Endometrium (tissue), 2 donors: ENCODE data around the gene PPP6R2.
"Not testable (repeated sequence)": the region's sequence is repeated elsewhere in the genome, so short reads cannot be mapped to it uniquely, and the experiment has no call there.

Source experiments
- FAIRE-seq: peaks from 2 replicates; lab custom pipeline; 2012; peaks lifted over from hg19 to GRCh38; lab: Jason Lieb, UNC
- donor health status: control.
- donor health status: control.

Gene PPP6R2

DNA sequence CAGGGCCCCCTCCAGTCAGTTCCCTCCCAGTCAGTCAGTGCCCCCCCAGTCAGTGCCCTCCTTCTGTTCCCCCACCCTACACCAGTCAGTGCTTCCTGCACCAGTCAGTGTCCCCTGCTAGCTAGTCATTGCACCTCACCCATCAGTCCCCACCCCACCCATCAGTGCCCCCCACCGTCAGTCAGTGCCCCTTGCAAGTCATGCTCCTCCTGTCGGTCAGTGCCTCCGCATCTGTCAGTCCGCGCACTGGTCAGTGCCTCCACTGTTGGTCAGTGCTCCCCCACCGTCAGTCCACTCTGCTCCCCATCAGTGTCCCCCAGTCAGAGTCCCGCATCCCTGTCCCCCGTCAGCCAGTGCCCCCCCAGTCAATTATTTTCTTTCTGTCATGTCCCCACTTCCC lies 3.3 kb downstream of the PPP6R2 start:
- FAIRE-seq = no peak

DNA sequence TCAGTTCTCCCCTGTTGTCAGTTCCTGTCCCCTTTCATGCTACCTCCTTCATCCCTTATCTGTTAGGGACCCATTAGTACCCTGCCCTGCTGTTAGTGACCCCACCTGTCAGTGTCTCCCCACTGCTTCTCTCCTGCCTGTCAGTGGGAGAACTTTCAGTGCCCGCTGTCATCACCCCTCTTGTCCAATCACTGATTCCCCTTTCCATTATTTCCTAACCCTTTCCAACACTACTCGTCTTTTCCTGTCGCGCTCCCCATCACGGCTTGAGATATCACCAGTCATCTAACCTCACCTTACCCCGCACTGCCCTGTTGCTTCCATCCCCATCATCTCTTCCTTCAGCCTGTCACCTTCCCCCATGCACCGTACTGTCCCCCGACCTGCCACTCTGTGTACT lies 4.0 kb downstream of the PPP6R2 start:
- FAIRE-seq = no peak

DNA sequence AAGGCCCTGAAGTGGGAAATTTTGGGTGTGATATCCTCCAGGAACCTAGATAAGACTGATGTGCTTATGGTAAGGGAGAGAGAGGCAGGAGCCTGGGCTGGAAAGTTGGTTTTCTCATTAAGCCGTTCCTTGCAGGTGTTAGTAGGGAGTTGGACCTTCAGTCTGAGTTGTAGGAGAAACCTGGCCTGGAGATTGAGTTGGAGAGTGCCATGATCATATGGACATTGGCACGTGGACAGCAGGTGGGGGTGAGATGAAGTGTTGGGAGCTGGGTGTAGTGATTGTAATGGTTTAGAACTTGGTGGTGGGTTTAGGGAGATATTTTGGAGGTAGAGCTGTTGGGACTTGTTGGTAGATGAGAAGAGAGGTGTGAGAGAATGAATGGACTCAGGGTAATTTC lies 4.9 kb downstream of the PPP6R2 start:
- FAIRE-seq = no peak

DNA sequence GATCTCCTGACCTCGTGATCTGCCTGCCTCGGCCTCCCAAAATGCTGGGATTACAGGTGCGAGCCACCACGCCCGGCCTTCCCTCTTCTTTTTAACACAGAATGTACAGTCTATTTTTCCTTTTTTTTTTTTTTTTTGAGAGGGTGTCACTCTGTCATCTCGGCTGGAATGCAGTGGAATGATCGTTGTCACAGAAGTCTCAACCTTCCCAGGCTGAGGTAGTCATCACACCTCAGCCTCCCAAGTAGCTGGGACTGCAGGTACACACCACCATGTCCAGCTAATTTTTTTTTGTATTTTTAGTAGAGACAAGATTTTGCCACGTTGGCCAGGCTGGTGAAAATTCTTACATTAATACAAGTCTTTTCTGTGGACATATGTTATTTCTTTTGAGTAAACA lies 13.1 kb downstream of the PPP6R2 start:
- no peak for FAIRE-seq

DNA sequence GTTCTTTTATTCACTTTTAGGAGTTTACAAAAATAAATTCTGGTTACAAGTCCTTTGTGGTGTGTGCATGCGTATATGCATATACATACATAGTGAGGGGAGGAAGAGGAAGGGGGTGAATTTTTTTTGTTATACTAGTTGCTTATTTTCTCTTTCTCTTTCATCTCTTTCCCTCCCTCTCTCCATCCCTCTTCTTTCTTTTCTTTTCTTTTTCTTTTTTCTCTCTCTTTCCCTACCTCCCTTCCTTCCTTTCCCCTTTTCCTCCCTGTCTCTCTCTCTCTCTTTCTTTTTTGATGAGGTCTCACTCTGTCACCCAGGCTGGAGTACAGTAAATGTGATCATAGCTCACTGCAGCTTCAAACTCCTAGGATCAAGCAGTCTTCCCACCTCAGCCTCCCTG lies 14.1 kb downstream of the PPP6R2 start:
- no peak for FAIRE-seq

DNA sequence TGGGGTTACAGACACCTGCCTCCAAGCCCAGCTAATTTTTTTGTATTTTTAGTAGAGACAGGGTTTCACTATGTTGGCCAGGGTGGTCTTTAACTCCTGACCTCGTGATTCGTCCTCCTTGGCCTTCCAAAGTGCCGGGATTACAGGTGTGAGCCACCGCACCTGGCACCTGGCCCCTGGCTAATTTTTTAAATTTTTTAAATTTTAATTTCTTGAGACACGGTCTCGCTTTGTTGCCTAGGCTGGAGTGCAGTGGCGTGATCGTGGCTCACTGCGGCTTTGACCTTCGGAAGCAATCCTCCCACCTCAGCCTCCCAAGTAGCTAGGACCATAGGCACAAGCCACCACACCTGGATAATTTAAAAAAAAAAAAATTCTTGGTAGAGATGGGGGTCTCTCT lies 14.6 kb downstream of the PPP6R2 start:
- FAIRE-seq = no peak

DNA sequence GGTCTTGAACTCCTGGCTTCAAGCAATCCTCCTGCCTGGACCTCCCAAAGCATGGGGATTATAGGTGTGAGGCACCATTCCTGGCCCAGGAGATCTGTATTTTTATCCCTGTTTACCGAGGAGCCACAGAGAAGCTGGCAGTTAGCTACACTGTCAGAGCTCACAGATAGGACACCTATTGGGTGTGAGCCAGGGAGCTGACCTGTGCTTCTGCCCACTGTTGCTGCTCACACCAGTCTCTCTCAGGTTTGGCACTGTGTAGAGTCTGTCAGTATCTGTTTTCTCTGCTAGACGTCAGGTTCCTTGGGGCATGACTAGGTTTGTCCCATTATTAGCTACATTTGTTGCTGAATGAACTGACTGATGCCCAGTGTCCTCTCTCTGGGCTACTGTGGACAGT lies 17.5 kb downstream of the PPP6R2 start:
- no peak for FAIRE-seq

DNA sequence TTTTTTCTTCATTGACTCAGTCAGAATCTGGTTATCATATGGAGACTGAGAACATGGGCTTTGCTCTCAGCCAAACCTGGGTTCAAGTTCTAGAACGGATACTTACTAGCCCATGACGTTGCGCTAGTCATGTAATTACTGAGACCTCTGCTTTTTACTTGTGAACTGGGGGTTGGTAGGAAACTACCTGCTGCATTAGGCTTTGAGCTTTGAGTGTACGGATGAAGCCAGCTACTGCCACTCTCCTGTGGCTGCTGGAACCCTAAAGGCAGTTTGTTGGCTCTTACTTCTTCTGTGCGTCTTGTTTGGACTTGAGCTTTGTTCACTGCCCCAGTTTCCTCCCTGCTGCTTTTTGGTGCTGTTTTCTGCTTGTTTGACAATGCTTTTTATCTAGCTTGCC lies 18.1 kb downstream of the PPP6R2 start:
- FAIRE-seq = no peak

DNA sequence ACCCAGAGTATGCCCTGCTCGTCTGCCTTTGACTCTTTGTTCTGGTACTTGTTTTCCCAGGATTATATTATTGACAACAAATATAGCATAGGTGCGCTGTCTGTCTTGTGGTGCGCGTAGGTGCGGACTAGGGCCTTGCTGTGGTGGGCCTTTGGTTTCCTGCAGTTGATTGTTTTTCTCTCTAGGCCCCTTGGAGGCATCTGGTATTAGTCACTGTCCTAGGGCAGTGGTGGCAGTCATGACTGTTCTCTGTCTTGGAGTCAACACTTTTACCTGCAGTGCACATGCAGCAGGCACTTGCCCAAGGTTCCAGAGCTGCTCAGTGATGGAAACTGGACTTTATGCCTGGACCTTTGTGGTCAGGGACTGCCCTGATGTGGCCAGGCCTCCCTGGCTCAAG lies 18.6 kb downstream of the PPP6R2 start:
- FAIRE-seq = no peak

DNA sequence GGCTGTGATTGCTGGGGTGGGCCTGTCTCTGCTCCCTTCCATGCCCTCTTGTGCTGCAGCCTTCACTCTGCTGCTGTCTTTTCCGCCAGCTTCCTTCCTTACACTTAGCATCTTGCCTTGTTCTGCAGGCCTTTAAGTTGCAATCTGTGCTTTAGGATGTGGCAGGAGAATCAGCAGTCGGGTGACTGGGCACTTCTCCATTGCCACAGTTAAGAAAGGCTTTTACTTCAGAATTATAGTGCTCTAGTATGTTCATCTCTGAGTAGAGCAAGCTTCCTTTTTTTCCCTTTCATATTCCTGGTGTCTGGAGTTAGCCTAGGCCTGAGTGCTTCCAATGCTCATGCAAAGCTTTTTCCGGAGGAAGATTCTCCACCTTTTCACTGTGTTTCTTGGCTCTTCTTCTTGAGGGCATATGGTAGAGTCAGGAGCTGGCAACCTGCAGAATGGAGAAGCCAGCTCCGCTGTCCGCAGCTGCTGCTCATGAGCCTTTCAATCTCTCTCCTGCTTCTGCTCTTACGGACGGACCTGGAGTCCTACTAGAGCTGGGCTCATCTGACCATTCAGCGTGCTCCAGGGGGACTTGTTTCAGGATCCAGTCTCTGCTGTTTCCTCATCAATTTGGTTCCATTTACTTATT lies 20.2 kb downstream of the PPP6R2 start:
- no peak for FAIRE-seq

DNA sequence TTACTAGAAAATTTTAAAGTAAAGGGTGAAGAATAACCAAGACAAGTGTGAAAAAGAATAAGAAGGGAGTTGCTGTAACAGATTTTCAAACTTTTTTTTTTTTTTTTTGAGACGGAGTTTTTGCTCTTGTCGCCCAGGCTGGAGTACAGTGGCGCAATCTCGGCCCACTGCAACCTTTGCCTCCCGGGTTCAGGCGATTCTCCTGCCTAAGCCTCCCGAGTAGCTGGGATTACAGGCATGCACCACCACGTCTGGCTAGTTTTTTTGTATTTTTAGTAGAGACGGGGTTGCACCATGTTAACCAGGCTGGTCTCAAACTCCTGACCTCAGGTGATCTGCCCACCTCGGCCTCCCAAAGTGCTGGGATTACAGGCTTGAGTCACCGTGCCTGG lies 20.7 kb downstream of the PPP6R2 start:
- not testable (repeated sequence) for FAIRE-seq

DNA sequence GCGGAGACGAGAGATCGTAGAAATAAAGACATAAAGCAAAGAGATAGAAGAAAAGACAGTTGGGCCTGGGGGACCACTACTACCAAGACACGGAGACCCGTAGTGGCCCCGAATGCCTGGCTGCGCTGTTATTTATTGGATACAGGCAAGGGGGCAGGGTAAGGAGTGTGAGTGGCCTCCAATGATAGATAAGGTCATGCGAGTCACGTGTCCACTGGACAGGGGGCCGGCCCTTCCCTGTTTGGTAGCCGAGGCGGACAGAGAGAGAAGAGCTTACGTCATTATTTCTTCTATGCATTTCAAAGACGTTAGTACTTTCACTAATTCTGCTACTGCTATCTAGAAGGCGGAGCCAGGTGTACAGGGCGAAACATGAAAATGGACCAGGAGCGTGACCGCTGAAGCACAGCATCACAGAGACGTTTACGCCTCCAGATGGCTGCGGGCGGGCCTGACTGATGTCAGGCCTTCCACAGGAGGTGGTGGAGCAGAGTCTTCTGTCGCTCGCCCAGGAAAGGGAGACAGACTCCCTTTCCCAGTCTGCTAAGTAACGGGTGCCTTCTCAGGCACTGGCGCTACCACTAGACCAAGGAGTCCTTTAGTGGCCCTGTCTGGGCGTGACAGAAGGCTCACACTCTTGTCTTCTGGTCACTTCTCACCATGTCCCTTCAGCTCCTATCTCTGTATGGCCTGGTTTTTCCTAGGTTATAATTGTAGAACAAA lies 24.8 kb downstream of the PPP6R2 start:
- FAIRE-seq = no peak

DNA sequence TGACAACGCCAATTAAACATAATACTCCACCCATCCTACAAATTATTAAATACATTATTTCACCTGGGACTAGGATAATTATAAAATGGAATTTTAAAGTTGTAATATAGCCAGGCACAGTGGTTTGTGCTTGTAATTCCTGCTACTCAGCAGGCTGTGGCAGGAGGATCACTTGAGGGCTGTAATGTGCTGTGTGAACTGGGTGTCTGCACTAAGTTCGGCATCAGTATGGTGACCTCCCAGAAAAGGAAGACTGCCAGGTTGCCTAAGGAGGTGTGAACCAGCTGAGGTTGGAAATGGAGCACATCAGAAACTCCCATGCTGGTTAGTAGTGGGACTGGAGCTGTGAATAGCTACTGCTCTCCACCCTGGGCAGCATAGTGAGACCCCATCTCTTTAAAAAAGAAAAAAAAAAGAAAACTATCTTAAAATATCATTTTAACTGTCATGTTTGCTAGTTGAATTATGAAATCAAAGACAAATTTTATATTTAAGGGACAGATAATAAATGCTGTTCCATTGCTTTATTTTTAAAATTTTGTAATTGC lies 28.0 kb downstream of the PPP6R2 start:
- no peak for FAIRE-seq

DNA sequence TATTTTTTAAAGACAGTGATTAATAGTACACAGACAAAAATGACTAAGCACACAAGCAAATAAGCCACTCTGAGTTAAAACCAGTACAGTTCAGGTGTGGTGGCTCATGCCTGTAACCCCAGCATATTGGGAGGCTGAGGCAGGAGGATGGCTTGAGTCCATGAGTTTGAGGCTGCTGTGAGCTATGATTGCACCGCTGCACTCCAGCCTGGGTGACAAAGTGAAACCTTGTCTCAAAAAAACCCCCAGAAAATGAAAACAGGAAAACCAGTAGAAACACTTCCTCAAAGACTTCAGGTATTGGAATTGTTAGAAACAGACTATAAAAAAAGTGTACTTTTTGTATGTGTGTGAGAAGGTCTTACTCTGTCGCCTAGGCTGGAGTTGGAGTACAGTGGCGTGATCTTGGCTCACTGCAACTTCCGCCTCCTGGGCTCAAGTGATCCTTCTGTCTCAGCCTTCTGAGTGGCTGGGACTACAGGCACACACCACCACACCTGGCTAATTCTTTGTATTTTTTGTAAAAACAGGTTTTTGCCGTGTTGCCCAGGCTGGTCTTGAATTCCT lies 33.0 kb downstream of the PPP6R2 start:
- FAIRE-seq = no peak

DNA sequence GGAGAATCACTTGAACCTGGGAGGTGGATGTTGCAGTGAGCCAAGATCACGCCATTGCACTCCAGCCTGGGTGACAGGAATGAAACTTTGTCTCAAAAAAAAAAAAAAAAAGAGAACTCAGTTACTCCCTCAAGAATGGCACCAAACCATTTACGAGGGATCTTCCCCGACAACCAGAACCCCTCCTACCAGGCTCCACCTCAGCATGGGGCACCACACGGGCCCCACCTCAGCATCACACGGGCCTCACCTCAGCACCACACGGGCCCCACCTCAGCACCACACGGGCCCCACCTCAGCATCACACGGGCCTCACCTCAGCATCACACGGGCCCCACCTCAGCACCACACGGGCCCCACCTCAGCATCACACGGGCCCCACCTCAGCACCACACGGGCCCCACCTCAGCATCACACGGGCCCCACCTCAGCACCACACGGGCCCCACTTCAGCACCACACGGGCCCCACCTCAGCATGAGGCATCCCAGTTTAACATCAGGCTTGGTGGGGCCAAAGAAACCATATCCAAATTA lies 38.0 kb downstream of the PPP6R2 start:
- not testable (repeated sequence) for FAIRE-seq

DNA sequence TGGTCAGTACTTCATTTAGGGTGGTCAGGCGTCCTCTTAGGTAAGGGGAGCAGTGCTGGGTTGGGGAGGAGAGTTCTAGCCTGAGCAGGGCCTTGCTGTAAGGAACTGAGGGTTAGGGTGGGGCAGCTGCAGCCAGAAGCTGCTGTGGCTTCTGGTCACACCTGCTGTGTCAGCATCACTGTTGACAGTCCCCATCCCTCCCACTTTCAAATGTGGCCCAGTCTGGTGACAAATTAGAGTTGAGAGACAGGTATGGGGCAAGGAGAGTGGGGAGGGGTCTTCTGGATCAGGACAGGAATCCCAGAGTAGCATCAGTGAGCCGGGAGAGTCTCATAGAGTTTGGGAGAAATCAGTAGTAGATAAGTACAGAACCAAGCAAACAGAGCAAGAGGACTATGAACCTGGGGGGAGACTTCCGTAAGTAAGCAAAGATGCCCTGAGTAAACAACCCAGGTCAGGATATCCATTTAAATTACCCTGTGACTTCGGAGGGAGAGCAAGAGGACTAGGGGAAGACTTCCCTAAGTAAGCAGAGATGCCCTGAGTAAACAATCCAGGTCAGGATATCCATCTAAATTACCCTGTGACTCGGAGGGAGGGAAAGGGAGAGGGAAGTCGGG lies 53.7 kb downstream of the PPP6R2 start:
- FAIRE-seq = no peak

DNA sequence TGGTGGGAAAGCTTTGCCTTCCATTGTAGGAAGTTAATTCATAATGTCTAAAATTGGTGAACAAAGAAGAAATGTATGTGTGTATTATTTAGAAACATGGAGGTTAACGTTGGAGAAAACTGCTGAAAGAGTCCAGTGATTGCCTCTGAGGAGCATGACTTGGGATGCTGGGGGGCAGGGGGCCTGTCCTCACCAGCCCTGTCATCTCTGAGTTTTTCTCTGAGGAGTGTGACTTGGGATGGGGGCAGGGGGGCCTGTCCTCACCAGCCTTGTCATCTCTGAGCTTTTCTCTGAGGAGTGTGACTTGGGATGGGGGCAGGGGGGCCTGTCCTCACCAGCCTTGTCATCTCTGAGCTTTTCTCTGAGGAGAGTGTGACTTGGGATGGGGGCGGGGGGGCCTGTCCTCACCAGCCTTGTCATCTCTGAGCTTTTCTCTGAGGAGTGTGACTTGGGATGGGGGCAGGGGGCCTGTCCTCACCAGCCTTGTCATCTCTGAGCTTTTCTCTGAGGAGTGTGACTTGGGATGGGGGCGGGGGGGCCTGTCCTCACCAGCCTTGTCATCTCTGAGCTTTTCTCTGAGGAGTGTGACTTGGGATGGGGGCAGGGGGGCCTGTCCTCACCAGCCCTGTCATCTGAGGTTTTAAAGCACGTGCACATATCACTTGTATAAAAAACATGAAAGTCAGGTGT lies 54.4 kb downstream of the PPP6R2 start:
- not testable (repeated sequence) for FAIRE-seq

DNA sequence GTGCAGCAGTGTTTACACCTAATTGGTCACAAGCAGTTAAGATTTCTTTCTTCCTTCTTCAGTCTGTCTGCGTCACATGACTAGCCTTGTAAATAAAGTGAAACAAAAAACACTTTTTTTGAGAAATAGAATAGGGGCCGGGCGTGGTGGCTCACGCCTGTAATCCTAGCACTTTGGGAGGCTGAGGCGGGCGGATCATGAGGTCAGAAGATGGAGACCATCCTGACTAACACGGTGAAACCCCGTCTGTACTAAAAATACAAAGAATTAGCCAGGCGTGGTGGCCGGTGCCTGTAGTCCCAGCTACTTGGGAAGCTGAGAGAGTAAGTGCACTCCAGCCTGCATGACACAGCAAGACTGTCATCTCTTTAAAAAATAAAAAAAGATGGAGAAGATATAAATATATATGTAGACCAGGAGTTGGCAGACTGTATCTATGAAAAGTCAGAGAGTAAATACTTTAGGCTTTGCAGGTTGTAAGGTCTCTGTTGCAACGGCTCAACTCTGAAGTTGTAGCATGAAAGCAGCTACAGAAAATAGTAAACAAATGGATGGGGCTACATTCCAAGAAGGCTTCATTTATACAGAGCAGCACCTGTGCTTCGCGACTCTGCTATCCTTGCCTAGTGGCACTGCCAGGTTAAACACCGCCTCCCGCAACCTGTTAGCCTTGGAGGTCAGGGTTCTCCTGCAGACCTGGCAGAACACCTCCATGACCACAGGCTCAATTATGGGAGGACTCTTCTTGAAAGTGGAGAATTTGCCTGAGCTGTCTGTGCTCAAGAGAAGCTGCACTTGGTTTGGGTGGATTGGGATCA lies 55.9 kb downstream of the PPP6R2 start:
- FAIRE-seq = no peak

DNA sequence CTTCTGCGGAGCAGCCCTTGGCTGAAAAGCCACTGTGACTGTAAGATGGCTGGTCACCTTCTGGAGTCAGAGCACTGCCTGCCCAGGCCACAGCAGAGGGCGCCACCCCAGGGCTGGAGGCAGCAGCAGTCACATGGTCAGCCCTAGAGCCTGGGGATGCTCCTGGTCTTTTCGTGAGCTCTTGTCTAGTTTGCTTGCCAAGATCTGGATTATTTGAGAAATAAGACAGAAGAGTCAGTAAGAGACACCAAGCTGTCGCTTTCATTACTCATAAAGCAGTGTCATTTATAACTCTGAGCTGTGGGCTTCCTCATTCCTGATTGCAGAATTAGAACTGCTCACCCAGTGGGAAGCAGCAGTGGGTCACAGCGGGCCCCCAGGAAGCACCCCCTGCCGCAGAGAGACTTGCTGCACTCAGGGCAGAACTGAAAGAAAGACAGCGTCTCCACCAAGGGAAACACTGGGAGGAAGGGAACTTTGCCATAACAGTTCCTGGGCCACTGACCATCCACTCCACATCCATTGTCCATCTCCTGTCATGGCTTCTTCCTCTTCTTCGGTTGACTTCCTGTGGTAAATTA lies 56.7 kb downstream of the PPP6R2 start:
- no peak for FAIRE-seq

DNA sequence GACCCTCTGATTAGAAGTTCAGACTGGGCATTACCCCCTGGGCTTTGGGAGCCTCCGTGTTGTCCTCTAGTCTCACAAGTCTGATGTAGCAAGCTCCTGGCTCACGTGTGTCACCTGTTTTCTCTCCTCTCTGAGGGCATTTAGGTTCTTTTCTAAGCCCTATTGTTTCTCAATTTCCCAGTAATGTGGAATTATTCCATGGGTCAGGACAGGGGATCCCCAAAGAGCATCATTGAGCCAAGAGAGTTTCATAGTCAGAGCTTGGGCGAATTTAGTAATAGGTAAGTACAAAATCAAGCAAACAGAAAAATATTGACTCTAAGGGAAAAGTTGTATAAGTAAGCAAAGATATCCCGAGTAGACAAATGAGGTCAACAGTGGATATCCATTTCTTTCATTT lies 57.3 kb downstream of the PPP6R2 start:
- FAIRE-seq = no peak

DNA sequence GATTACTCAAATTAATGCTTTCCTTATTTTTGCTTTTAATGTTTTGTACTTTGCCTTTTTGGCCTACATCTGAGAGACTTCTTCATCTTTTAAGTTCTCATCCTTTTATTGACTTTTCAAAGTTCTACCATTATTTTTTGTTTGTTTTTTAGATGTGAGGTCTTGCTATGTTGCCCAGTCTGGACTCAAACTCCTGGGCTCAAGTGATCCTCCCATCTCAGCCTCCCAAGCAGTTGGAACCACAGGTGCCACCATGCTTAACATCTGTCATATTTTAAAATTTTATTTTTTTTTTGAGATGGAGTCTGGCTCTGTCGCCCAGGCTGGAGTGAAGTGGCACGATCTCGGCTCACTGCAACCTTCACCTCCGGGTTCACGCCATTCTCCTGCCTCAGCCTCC lies 57.8 kb downstream of the PPP6R2 start:
- no peak for FAIRE-seq
